ENCODE results near the gene MRGPRG. TPM values are rescaled to one million over a fixed set of nuclear protein-coding genes. Genes with fewer than 3 reads are reported as not detected.
A peak's percentile ranks its signal among the peaks of the same experiment; 100 is the strongest.

Gene MRGPRG
- total and polyA plus RNA-seq, 5 experiments from 2014 or later, result not detected

- Mint-ChIP-seq H3K27me3 (peaks cover 0 to 1% (median 0%) of the 10 kb centered on the region in 5 donors), H3K27ac (peak overlapping the region in 1 of 10 donors; percentile 34), H3K36me3 (peaks cover 0 to 5% (median 1%) of the 10 kb centered on the region in 3 donors), H3K9me3 (peaks cover 0 to 3% (median 0%) of the 10 kb centered on the region in 9 donors), H3K4me3 (no peak overlapping the region), H3K4me1 (no peaks in the 10 kb centered on the region)
- DNase-seq (peak in 1 of 10 donors; percentile 38), ATAC-seq (no peak)
- POLR2A ChIA-PET, result no interaction called here
Measured at GRCh38 chr11:3182462-3182852, 36.2 kb downstream of the MRGPRG start.

GRCh38 chr11:3181725-3182461 is 36.7 kb downstream of the MRGPRG start:
- POLR2A ChIA-PET, result no interaction called here
- Mint-ChIP-seq H3K27me3 (peaks cover 0 to 1% (median 0%) of the 10 kb centered on the region in 5 donors), H3K9me3 (peaks cover 0 to 5% (median 1%) of the 10 kb centered on the region in 9 donors), H3K36me3 (peaks cover 0 to 6% (median 3%) of the 10 kb centered on the region in 3 donors), H3K27ac (peak overlapping the region in 2 of 10 donors; percentile 16 to 51), H3K4me3 (no peak overlapping the region), H3K4me1 (no peaks in the 10 kb centered on the region)
- ATAC-seq, result no peak
- DNase-seq, result peak in 1 of 10 donors; percentile 6

DNA sequence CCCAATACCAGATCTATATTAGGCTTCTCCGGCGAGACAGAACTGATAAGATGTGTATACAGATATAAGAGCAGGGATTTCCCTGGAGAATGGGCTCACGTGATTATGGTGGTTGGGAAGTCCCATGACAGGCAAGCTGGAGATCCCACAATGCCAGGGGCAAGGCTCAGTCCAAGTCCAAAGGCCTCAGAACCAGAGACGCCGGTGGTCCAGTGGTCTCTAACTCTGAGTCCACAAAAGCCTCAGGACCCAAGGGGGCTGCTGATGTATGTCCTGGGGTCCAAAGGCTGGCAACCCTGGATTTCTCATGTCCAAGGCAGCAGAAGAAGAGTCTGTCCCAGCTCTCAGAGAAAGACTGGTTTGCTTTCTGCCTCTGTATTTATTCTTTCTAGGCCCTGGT is 37.7 kb downstream of the MRGPRG start:
- POLR2A ChIA-PET, result no interaction called here
- Mint-ChIP-seq H3K4me3 (no peak overlapping the region), H3K36me3 (peaks cover 0 to 16% (median 9%) of the 10 kb centered on the region in 3 donors), H3K9me3 (peaks cover 0 to 15% (median 7%) of the 10 kb centered on the region in 9 donors), H3K27ac (no peak overlapping the region), H3K27me3 (peaks cover 0 to 5% (median 0%) of the 10 kb centered on the region in 5 donors), H3K4me1 (no peaks in the 10 kb centered on the region)
- ATAC-seq (no peak), DNase-seq (peak in 1 of 10 donors; percentile 37)

DNA sequence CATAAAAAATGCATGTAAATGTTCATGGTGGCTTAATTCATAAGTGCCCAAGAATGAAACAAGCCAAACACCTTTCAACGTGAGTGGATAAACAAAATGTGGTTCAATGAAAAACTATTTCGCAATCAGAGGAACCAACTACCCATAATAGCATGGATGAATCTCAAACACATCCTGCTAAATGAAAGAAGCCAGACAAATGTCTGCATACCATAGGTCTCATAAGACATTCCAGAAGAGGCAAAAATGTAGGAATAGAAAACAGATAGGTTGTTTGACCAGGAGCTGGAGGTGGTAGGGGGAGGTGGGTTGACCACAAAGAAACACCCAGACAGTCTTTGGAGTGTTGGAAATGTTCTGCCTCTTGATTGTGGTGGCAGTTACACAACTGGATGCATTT is 40.3 kb downstream of the MRGPRG start:
- Mint-ChIP-seq H3K27ac (no peak overlapping the region), H3K36me3 (peaks cover 0 to 19% (median 9%) of the 10 kb centered on the region in 3 donors), H3K9me3 (peaks cover 0 to 21% (median 11%) of the 10 kb centered on the region in 9 donors), H3K27me3 (peaks cover 0 to 9% (median 0%) of the 10 kb centered on the region in 5 donors), H3K4me3 (no peak overlapping the region), H3K4me1 (peaks cover 0 to 4% (median 0%) of the 10 kb centered on the region in 4 donors)
- POLR2A ChIA-PET, result no interaction called here
- ATAC-seq, result no peak
- DNase-seq, result peak in 1 of 10 donors; percentile 4

DNA sequence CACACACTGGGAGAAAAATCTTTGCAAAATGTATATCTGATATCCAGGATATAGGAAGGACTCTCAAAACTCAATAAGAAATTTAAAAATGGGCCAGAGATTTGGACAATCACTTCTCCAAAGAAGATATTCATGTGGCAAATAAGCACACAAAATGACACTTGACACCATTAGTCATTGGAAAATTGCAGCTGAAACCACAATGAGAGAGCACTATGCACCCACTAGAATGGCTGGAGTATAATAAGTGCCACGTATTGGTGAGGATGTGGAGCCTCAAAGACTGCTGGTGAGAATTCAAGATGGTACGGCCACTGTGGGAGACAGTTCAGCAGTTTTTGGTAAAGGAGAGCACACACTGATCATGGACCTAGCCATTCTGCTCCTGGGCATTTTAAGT is 40.7 kb downstream of the MRGPRG start:
- H3K27ac Mint-ChIP-seq, result no peak overlapping the region
- H3K9me3 Mint-ChIP-seq, result peaks cover 0 to 21% (median 11%) of the 10 kb centered on the region in 9 donors
- H3K27me3 Mint-ChIP-seq, result peaks cover 0 to 9% (median 0%) of the 10 kb centered on the region in 5 donors
- ATAC-seq (no peak), DNase-seq (peak in 1 of 10 donors; percentile 4)
- H3K36me3 Mint-ChIP-seq, result peaks cover 0 to 19% (median 9%) of the 10 kb centered on the region in 3 donors
- peaks cover 0 to 4% (median 0%) of the 10 kb centered on the region in 4 donors for H3K4me1 Mint-ChIP-seq
- POLR2A ChIA-PET, result no interaction called here
- no peak overlapping the region for H3K4me3 Mint-ChIP-seq

GRCh38 chr11:3176487-3176886 is 42.1 kb downstream of the MRGPRG start:
- H3K27me3 Mint-ChIP-seq, result peaks cover 0 to 13% (median 0%) of the 10 kb centered on the region in 5 donors
- H3K4me1 Mint-ChIP-seq, result peaks cover 5 to 11% (median 9%) of the 10 kb centered on the region in 4 donors
- POLR2A ChIA-PET, result no interaction called here
- ATAC-seq (no peak), DNase-seq (no peak)
- peaks cover 0 to 19% (median 9%) of the 10 kb centered on the region in 3 donors for H3K36me3 Mint-ChIP-seq
- H3K27ac Mint-ChIP-seq, result no peak overlapping the region
- H3K4me3 Mint-ChIP-seq, result no peak overlapping the region
- H3K9me3 Mint-ChIP-seq, result peaks cover 0 to 21% (median 11%) of the 10 kb centered on the region in 9 donors

- Mint-ChIP-seq H3K9me3 (peaks cover 0 to 21% (median 11%) of the 10 kb centered on the region in 9 donors), H3K27ac (peak overlapping the region in 1 of 10 donors; percentile 79), H3K27me3 (peaks cover 0 to 14% (median 0%) of the 10 kb centered on the region in 5 donors), H3K4me3 (no peak overlapping the region), H3K36me3 (peaks cover 0 to 19% (median 9%) of the 10 kb centered on the region in 3 donors), H3K4me1 (peaks cover 10 to 23% (median 19%) of the 10 kb centered on the region in 4 donors)
- POLR2A ChIA-PET, result no interaction called here
- peak in 1 of 10 donors; percentile 18 for DNase-seq
- ATAC-seq, result no peak
Measured at GRCh38 chr11:3175194-3175593, 43.4 kb downstream of the MRGPRG start.

DNA sequence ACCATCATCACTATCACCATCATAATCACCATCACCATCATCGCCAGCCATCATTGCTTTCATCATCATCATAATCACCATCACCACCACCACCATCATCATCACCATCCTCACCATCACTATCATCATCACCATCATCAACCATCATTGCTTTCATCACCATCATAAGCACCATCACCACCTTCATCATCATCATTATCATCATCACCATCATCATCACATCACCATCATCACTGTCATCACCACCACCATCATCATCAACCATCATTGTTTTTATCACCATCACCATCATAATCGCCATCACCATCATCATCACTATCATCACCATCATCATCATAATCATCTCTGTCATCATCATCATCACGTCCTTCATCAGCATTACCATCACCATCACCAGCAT is 44.2 kb downstream of the MRGPRG start:
- Mint-ChIP-seq H3K9me3 (peaks cover 0 to 21% (median 11%) of the 10 kb centered on the region in 9 donors), H3K36me3 (peaks cover 0 to 19% (median 9%) of the 10 kb centered on the region in 3 donors), H3K4me3 (no peak overlapping the region), H3K4me1 (peaks cover 15 to 31% (median 26%) of the 10 kb centered on the region in 4 donors), H3K27me3 (peaks cover 0 to 17% (median 0%) of the 10 kb centered on the region in 5 donors), H3K27ac (no peak overlapping the region)
- DNase-seq, result peak in 1 of 10 donors; percentile 14
- POLR2A ChIA-PET, result no interaction called here
- no peak for ATAC-seq

DNA sequence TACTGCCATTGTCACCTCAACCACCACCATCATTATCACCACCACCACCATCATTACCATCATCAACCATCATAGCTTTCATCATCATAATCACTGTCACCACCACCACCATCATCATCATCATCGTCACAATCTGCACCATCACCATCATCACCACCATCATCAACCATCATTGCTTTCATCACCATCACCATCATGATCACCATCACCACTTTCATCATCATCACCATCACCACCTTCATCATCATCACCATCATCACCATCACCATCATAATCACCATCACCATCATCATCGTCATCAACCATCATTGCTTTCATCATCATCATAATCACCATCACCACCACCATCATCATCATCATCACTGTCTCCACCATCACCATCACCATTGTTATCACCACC is 44.8 kb downstream of the MRGPRG start:
- POLR2A ChIA-PET, result no interaction called here
- Mint-ChIP-seq H3K4me3 (no peak overlapping the region), H3K36me3 (peaks cover 0 to 19% (median 9%) of the 10 kb centered on the region in 3 donors), H3K27ac (no peak overlapping the region), H3K4me1 (peaks cover 21 to 37% (median 31%) of the 10 kb centered on the region in 4 donors), H3K9me3 (peaks cover 0 to 21% (median 11%) of the 10 kb centered on the region in 9 donors), H3K27me3 (peaks cover 0 to 17% (median 0%) of the 10 kb centered on the region in 5 donors)
- no peak for ATAC-seq
- DNase-seq, result no peak

DNA sequence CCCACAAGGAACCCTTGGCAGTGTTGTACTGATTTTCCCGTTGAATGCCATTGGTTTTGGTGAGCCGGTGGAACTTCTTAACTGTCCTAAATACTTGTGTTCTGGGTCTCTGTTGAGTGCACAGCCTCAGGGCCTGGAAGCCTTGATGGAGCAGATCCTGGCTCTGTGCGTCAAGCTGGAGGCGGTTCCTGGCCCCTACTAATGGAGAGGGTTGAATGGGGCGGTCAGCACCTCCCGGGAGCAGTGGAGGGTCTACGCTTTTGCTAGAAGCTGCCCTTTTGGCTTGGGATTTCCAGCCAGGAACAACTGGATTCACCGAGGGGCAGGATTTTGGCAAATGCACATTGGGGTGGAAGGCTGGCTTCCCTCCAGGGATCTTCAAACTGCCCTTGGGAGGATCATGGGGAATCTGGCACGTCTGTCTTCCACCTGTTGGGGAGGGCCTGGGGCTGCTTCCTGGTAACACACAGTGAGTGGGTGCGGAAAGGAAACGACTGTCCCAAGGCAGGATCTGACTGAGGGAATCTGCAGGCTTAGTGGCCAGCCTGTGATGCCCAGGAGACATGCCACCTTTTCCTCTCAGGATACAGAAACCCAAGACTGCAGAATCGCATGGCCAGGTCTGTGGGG is 46.6 kb downstream of the MRGPRG start:
- Mint-ChIP-seq H3K4me3 (peak overlapping the region in 8 of 10 donors; percentile 22 to 84 (median 75)), H3K27me3 (peaks cover 0 to 15% (median 0%) of the 10 kb centered on the region in 5 donors), H3K36me3 (peaks cover 0 to 14% (median 7%) of the 10 kb centered on the region in 3 donors), H3K9me3 (peaks cover 0 to 18% (median 8%) of the 10 kb centered on the region in 9 donors), H3K4me1 (peaks cover 21 to 37% (median 31%) of the 10 kb centered on the region in 4 donors), H3K27ac (peak overlapping the region in 7 of 10 donors; percentile 13 to 88 (median 84))
- POLR2A ChIA-PET, result no interaction called here
- DNase-seq, result peak in 1 of 10 donors; percentile 38
- ATAC-seq, result no peak

- Mint-ChIP-seq H3K9me3 (peaks cover 0 to 7% (median 7%) of the 10 kb centered on the region in 9 donors), H3K27me3 (peaks cover 0 to 13% (median 0%) of the 10 kb centered on the region in 5 donors), H3K4me1 (peaks cover 21 to 37% (median 31%) of the 10 kb centered on the region in 4 donors), H3K27ac (peak overlapping the region; percentile 13 to 93 (median 84)), H3K4me3 (peak overlapping the region in 9 of 10 donors; percentile 34 to 84 (median 77)), H3K36me3 (peaks cover 0 to 4% (median 0%) of the 10 kb centered on the region in 3 donors)
- POLR2A ChIA-PET, result no interaction called here
- DNase-seq (peak in 3 of 10 donors; percentile 41 to 58 (median 45)), ATAC-seq (peak; percentile 53 to 56)
Measured at GRCh38 chr11:3170756-3171650, 47.6 kb downstream of the MRGPRG start.
